ENCODE data around the gene ARMH1. TPM values are rescaled to one million over a fixed set of nuclear protein-coding genes. Genes with fewer than 3 reads are reported as not detected.

The ARMH1 gene
- total RNA-seq, 1 experiment from 2014 or later: 2.8 TPM

- no peak for DNase-seq (ENCODE audit: low read depth, low spot score)
- BruUV-seq (replicated peaks): no TSS peak
- in situ Hi-C loops (cut with HindIII; ENCODE audit: low pct_unique_long_range_greater_than_20kb, low sequenced_read_pairs) (no loop called here), intact Hi-C loops (cut with micrococcal nuclease; ENCODE audit: unreplicated experiment) (no loop called here)
- Histone ChIP-seq H3K4me3 (ENCODE audit: low read depth in 2 of 2, low read length in 2 of 2) (no peak overlapping the region), H3K4me1 (ENCODE audit: control insufficient read depth, insufficient read depth, low read length) (peaks cover 6% of the 10 kb centered on the region), H3K36me3 (ENCODE audit: control insufficient read depth, insufficient read depth, low read length) (peaks cover 11% of the 10 kb centered on the region), H3K27ac (ENCODE audit: low read length) (no peak overlapping the region), H3K9me3 (ENCODE audit: control insufficient read depth, insufficient read depth, low read depth, low read length) (no peaks in the 10 kb centered on the region), H3K27me3 (ENCODE audit: control insufficient read depth, insufficient read depth, low read length) (no peaks in the 10 kb centered on the region)
- ATAC-seq: no peak
- ChIA-PET POLR2A (no interaction called here), CTCF (no interaction called here)
- TF ChIP-seq POLR2AphosphoS5 (IDR thresholded peaks at IDR 0.05; ENCODE audit: low read depth, low read length): no peak
- no peak for TF ChIP-seq SIN3A (IDR thresholded peaks at IDR 0.05; ENCODE audit: borderline replicate concordance, insufficient read depth, low read depth, low read length)
- TF ChIP-seq TCF7L2 (IDR thresholded peaks at IDR 0.05; ENCODE audit: low read depth, low read length): no peak
- TF ChIP-seq REST (IDR thresholded peaks at IDR 0.05; ENCODE audit: insufficient read depth in 1 of 2, low read depth in 2 of 2, low read length in 1 of 2): no peak
- no peak for TF ChIP-seq CTCF (IDR thresholded peaks at IDR 0.05)
Observed at GRCh38 chr1:44635439-44635838, 39.1 kb upstream of the ARMH1 start.

GRCh38 chr1:44636083-44636687, 38.3 kb upstream of the ARMH1 start:
- H3K27me3 ChIP-seq (ENCODE audit: control insufficient read depth, insufficient read depth, low read length): no peaks in the 10 kb centered on the region
- intact Hi-C loops (cut with micrococcal nuclease; ENCODE audit: unreplicated experiment) (no loop called here), in situ Hi-C loops (cut with HindIII; ENCODE audit: low pct_unique_long_range_greater_than_20kb, low sequenced_read_pairs) (no loop called here)
- H3K9me3 ChIP-seq (ENCODE audit: control insufficient read depth, insufficient read depth, low read depth, low read length): no peaks in the 10 kb centered on the region
- no peak for DNase-seq (ENCODE audit: low read depth, low spot score)
- H3K4me3 ChIP-seq (ENCODE audit: low read depth in 2 of 2, low read length in 2 of 2): no peak overlapping the region
- no peak overlapping the region for H3K27ac ChIP-seq (ENCODE audit: low read length)
- TF ChIP-seq TCF7L2 (IDR thresholded peaks at IDR 0.05; ENCODE audit: low read depth, low read length) (no peak), POLR2AphosphoS5 (IDR thresholded peaks at IDR 0.05; ENCODE audit: low read depth, low read length) (no peak), REST (IDR thresholded peaks at IDR 0.05; ENCODE audit: insufficient read depth in 1 of 2, low read depth in 2 of 2, low read length in 1 of 2) (no peak), SIN3A (IDR thresholded peaks at IDR 0.05; ENCODE audit: borderline replicate concordance, insufficient read depth, low read depth, low read length) (no peak), CTCF (IDR thresholded peaks at IDR 0.05) (no peak)
- H3K36me3 ChIP-seq (ENCODE audit: control insufficient read depth, insufficient read depth, low read length): peaks cover 13% of the 10 kb centered on the region
- ChIA-PET CTCF (no interaction called here), POLR2A (no interaction called here)
- no peak for ATAC-seq
- H3K4me1 ChIP-seq (ENCODE audit: control insufficient read depth, insufficient read depth, low read length): peaks cover 3% of the 10 kb centered on the region
- BruUV-seq (replicated peaks): no TSS peak
